HG02759 (cell line): ENCODE data around the gene PLAA.
A peak's percentile ranks its signal among the peaks of the same experiment; 100 is the strongest.
"Not testable (repeated sequence)": the region's sequence is repeated elsewhere in the genome, so short reads cannot be mapped to it uniquely, and the experiment has no call there.

ENCODE experiments used
- ATAC-seq: cut with Tn5 transposase; IDR thresholded peaks from one replicate; pipeline ENCODE4 v1.9.1; 2021; ENCODE audit warnings: mild to moderate bottlenecking, moderate library complexity; ENCODE audit not compliant: unreplicated experiment

The PLAA gene

DNA sequence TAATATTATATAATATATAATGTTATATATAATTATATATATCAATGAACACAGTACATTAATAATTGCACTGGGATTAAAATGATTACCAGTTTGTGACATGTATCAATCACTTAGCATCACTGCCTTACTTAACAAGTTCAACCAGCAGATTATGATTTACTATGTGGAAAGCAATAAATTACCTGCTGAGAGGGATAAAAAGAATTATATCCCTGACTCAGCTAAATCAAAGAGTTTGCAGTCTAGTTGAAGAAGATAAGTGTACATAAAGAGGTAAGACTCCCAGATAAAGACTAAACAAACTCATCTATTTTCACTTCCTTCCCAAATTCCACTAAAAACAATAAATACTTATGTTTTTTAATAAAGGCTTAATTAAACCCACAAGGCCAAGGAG, 11.2 kb downstream of the PLAA start:
- ATAC-seq, result no peak

GRCh38 chr9:26928902-26929495, 18.0 kb downstream of the PLAA start:
- no peak for ATAC-seq

- no peak for ATAC-seq
Observed at GRCh38 chr9:26925609-26926008, 21.4 kb downstream of the PLAA start.

- no peak for ATAC-seq
Observed at GRCh38 chr9:26919698-26920097, 27.3 kb downstream of the PLAA start.

DNA sequence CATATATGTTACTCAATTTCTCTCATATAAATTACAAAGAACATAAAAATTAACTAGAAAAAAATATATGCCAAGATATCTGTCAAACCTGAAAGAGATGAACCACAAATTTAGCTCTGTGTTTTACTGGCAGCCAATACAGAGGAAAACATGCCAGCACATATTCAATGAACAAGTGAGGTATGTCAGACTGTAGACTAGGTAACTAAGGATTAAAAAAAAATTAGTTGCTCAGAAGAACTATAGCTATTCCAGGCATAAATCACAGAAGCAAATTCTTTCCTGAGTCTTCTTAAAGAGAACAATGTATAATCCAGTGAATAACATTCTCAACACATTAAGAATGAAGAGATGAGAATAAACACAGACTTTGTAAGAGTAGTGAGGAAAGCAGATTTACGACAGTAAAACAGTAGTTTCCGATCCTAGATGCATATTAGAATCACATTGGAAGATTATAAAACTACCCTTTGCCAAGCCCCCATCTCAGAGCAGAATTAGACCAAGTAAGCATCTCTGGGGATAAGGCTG, 33.8 kb downstream of the PLAA start:
- ATAC-seq, result no peak

DNA sequence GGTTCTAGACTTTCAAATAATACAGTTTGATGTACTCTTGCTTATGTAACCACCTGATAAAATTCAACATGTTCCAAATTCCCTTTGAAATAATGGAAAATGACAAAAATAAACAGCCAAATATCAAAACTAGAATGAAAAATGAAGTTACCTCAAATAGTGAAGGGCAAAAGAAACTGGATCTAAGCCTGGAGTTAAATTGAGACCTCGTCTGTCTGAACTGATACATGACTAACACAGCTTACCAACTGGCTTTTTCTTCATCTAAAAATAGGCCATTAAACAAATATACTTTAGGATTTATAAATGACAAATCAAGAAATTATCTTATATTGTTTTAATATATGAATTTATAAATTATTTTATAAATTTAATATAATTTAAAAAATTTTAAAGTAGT, 42.4 kb downstream of the PLAA start:
- ATAC-seq, result no peak

DNA sequence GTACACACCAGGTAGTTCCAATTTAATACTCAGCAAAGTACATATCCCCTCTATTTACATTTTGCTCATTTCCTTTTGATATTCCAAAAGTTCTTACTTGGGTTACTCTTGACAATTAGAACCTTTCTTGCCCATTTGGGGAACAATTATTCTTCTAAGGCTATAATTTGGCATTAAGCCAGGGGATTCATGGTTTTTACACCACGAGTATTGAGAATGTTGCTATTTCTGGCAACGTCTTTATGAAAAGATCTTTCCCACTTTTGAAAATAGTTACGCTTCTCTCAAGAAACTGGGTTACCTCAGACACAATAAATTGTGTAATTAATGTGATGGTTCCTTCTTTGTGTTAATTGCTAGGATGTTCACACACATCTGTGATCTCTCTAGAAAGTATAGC, 43.0 kb downstream of the PLAA start:
- ATAC-seq, result no peak

DNA sequence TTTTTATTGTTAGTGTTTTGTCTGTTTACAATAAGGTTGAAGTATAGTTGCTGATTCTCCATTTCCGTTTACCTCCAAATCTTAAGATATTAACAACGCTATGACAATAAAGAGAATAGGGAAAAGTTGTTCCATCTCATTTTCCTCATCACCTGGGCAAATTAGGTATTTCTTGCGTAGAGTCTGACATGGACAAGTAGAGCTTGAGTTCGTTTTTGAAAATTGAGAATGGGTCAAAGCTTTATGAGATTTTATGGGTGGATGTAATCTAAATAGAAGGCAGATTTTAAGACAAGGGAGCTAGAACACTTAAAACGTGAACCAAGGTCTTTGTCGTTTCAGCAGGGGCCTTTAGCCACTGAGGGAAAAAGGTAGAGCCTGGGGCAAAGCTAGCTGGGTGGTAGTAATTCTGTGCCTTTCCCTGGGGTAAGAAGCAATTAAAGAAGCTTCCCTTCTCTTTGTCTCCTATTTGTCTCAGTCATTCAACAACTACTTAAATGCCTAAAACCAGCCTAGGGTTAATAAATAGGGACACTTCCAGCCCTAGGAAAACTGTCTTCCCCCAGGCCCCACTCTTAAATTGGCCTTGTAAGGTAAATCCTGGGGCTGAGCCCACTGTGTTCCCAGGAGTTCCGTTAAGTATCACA, 53.9 kb downstream of the PLAA start:
- no peak for ATAC-seq

DNA sequence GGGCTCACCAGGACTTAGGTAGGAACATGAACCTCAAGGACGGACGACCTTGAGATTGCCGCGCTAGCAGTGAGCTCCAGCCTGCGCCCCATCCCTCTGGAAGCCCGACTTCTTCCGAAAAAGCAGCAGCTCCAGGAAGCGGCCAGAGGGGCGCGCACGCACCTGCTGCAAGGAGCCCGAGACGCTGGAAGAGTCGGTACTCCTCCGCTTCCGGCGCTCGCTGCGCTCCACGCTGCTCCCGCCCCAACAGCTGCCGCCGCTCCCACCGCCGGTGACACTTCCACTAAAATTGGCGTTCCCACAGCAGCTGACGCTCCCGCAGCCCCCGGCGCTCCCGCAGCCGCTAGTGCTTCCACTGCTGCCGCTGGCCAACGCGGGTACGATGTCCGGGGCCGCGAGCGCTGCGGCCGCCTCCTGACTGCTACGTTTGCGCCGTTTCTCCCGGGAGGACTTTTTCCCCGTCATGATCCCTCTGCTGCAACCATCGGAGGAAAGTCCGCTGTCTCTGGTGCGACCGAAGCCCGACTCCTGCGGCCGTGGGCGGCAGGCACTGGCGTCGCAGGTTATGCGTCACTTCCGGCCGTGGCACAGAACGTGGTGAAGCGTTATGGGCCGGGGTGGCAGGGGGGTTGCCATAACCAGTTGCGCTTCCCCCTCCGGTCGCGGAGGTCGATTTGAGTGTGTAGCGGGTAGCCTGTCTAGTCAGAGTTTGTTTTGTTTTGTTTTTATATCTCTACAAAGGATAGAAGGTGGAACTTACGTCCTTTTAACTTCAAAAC, 54.6 kb downstream of the PLAA start, which contains the start of gene CAAP1:
Gene CAAP1, minus strand, starts transcription at position 552 of the 779 bp plus-strand sequence. Its CDS starts 87 bp downstream, at position 465.
- ATAC-seq, result peak; percentile 94

GRCh38 chr9:26891726-26892125, 55.3 kb downstream of the PLAA start:
- ATAC-seq, result peak; percentile 0

DNA sequence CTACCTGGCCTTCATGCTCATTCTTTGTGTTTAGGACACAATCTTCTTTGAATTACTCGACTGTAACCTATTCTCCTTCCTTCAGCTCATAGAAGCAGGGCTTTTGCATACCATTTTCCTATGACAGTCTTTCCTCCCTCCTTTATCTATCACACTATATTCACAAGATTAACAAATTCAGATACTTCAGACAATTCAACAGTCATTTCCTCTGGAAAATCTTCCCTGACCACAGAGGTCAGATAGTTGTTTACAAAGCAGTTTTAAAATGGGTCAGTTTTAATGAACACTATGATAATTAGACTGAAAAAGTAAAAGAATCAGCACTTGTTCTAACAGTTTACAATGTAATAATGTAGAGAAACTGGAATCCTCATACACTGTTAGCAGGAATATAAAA, 58.8 kb downstream of the PLAA start:
- ATAC-seq, result no peak

DNA sequence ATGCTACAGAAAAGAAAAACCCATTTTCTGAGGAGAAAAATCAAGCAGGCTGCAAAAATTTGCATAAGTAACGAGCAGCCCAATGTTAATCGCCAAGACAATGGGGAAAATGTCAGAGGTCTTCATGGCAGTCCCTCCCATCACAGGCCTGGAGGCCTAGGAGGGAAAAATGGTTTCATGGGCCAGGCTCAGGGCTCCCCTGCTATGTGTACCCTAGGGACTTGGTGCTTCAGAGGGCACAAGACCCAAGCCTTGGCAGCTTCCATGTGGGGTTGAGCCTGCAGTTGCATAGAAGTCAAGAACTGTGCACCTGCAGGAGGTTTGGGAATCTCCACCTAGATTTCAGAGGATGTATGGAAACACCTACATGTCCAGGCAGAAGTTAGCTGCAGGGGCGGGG, 64.9 kb downstream of the PLAA start:
- no peak for ATAC-seq

DNA sequence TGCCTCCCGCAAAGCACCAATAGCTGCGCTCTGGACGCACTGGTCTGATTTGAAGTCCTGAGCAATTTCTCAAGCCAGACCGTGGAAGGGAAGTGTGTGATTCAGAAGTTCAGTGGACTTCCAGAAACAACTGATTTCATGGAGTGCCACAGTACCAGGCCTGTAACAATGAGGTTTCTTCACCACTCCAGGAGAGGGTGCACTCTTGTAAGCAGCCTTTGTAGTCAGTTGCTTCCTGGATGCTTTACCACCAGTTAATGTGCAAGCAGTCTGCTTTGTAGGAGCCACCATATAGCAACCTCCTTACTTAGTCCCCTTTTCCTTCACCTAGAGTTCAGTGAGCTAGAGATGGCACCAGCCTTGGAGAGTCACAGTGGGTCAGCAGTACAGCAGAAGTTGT, 66.8 kb downstream of the PLAA start:
- no peak for ATAC-seq

- not testable (repeated sequence) for ATAC-seq
Observed at GRCh38 chr9:26875155-26875554, 71.9 kb downstream of the PLAA start.

GRCh38 chr9:26870292-26870691, 76.8 kb downstream of the PLAA start:
- ATAC-seq, result no peak

DNA sequence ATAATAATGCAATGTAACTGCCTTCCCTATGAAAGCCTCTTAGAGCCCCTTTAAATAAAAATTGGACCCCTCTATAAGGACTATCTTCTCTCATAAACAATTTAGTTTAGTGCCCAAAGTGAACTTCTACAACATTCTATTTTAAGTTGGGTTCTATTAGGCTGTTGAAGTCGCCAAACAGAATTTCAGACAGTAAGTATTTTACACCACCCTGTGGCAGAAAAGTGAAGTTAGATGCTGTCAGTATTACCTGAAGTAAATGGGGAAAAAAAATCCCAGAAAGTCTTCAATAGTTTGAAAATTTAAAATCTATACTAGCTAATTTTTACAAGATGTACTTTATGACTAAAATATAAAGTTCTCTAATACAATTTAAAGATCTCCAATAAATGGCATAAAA, 84.0 kb downstream of the PLAA start:
- ATAC-seq, result no peak

DNA sequence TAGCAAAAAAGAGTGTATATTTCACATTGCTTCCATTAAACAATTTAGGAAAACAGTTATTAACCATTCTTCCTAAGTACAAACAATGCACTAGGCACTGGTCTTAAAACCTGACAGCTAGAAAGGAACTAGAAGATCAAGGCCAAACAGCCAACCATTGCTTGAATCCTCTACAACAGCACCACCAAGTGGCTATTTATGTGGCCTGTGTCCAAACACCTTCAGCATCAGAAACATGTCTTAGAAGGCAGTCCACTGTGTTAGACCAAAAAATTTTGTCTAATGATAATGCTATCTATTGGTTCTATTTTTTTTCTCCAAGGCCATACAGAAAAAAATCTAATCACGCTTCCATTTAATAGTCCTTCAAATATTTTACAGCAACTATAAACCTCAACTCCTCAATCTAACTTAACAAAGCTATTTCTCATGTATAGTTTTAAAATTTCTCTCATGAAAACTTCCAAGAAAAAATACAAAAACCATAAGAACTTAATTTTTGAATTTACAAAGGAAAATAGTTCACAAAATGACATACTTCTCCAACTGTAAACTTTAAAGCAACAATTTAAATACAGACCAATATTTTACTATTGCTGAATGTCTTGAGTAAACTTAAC, 90.5 kb downstream of the PLAA start:
- ATAC-seq, result peak; percentile 77
